ENCODE measurements around the gene CRABP1. TPM values are rescaled to one million over a fixed set of nuclear protein-coding genes. Genes with fewer than 3 reads are reported as not detected.

Gene CRABP1
- total and polyA plus RNA-seq, 10 of the 15 experiments (the other 5 are each of a cell fraction or from before 2014, with no cell fraction given) = 0.21 to 0.41 TPM; not detected in 8

DNA sequence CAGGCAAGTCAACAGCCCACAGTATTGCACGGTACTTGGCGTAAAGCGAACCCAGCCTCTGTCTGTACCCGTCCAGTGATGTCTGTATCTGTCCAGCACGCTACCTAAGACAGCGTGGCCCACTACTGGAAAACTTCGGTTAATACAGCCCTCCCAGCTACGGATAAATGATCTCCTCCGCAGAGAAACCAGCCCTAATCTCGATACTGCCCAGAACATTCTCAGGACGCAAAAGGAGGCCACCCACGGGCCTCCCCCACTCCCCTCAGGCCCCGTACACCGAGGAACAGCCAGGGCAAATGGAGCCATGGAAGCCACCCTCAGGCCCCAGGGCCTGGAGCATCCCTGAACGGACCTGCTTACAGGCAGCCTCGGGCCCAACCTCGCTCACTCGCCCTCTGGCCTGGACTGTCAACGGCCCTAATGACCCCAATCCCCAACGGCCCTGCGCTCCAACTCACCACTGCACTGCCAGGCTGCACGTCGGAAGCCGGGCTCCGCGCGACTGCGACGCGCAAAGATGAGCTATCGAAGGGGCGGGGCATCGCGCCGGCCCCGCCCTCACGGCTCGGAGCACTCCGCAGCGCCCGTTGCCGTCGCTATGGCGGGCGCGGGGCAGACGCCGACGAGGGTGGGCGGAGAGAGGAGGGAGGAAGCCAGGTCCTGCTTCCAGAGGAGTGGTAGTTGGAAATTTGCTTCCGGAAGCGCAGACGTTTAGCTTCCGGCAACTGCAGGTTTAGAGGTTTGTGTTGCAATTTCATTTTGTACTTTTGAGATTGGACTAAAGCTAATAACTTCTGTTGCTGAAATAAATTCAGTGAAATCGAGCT is 40.8 kb upstream of the CRABP1 start, which contains the start of gene SKIC8 (continued):
- TF ChIP-seq NFIC (IDR thresholded peaks at IDR 0.05; ENCODE audit: low read depth, low read length) (no peak), POLR2AphosphoS5 (IDR thresholded peaks at IDR 0.05; ENCODE audit: low read length) (peak; percentile 94), LARP7 (IDR thresholded peaks at IDR 0.05) (peak; percentile 86), NFYA (IDR thresholded peaks at IDR 0.05; ENCODE audit: borderline replicate concordance, low read depth, low read length) (no peak), NBN (IDR thresholded peaks at IDR 0.05) (peak; percentile 81), POLR2A (IDR thresholded peaks at IDR 0.05; ENCODE audit: low read depth, low read length) (peak; percentile 99), SREBF2 (IDR thresholded peaks at IDR 0.05; ENCODE audit: low read length) (no peak), ZBED1 (IDR thresholded peaks at IDR 0.05; ENCODE audit: borderline replicate concordance) (no peak), KAT2A (conservative IDR thresholded peaks at IDR 0.05; ENCODE audit: control insufficient read depth, low read depth, low read length) (no peak), SMAD1 (IDR thresholded peaks at IDR 0.05; ENCODE audit: low read depth, partially characterized antibody) (no peak), TAF1 (IDR thresholded peaks at IDR 0.05; ENCODE audit: borderline replicate concordance, low read depth, low read length) (peak; percentile 85; the same call in 1 of the 2 replicates), CREM (IDR thresholded peaks at IDR 0.05; ENCODE audit: low read depth) (peak; percentile 98), IKZF1 (conservative IDR thresholded peaks at IDR 0.05) (peak; percentile 94), SUZ12 (IDR thresholded peaks at IDR 0.05; ENCODE audit: unreplicated experiment) (no peak), CEBPB (IDR thresholded peaks at IDR 0.05; ENCODE audit: borderline replicate concordance in 1 of 2, low read depth in 2 of 2, low read length in 2 of 2) (no peak)
- TF ChIP-seq, protein P1, sequence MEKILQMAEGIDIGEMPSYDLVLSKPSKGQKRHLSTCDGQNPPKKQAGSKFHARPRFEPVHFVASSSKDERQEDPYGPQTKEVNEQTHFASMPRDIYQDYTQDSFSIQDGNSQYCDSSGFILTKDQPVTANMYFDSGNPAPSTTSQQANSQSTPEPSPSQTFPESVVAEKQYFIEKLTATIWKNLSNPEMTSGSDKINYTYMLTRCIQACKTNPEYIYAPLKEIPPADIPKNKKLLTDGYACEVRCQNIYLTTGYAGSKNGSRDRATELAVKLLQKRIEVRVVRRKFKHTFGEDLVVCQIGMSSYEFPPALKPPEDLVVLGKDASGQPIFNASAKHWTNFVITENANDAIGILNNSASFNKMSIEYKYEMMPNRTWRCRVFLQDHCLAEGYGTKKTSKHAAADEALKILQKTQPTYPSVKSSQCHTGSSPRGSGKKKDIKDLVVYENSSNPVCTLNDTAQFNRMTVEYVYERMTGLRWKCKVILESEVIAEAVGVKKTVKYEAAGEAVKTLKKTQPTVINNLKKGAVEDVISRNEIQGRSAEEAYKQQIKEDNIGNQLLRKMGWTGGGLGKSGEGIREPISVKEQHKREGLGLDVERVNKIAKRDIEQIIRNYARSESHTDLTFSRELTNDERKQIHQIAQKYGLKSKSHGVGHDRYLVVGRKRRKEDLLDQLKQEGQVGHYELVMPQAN (conservative IDR thresholded peaks at IDR 0.05) = peak; percentile 96
- TF ChIP-seq, protein P2, sequence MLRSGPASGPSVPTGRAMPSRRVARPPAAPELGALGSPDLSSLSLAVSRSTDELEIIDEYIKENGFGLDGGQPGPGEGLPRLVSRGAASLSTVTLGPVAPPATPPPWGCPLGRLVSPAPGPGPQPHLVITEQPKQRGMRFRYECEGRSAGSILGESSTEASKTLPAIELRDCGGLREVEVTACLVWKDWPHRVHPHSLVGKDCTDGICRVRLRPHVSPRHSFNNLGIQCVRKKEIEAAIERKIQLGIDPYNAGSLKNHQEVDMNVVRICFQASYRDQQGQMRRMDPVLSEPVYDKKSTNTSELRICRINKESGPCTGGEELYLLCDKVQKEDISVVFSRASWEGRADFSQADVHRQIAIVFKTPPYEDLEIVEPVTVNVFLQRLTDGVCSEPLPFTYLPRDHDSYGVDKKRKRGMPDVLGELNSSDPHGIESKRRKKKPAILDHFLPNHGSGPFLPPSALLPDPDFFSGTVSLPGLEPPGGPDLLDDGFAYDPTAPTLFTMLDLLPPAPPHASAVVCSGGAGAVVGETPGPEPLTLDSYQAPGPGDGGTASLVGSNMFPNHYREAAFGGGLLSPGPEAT (IDR thresholded peaks at IDR 0.05; ENCODE audit: low read depth) = peak; percentile 88
- TF ChIP-seq, protein P3, sequence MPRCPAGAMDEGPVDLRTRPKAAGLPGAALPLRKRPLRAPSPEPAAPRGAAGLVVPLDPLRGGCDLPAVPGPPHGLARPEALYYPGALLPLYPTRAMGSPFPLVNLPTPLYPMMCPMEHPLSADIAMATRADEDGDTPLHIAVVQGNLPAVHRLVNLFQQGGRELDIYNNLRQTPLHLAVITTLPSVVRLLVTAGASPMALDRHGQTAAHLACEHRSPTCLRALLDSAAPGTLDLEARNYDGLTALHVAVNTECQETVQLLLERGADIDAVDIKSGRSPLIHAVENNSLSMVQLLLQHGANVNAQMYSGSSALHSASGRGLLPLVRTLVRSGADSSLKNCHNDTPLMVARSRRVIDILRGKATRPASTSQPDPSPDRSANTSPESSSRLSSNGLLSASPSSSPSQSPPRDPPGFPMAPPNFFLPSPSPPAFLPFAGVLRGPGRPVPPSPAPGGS (IDR thresholded peaks at IDR 0.05; ENCODE audit: borderline replicate concordance, insufficient read depth, low read depth, low read length, poor library complexity, severe bottlenecking) = no peak
- TF ChIP-seq, protein P4, sequence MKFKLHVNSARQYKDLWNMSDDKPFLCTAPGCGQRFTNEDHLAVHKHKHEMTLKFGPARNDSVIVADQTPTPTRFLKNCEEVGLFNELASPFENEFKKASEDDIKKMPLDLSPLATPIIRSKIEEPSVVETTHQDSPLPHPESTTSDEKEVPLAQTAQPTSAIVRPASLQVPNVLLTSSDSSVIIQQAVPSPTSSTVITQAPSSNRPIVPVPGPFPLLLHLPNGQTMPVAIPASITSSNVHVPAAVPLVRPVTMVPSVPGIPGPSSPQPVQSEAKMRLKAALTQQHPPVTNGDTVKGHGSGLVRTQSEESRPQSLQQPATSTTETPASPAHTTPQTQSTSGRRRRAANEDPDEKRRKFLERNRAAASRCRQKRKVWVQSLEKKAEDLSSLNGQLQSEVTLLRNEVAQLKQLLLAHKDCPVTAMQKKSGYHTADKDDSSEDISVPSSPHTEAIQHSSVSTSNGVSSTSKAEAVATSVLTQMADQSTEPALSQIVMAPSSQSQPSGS (IDR thresholded peaks at IDR 0.05; ENCODE audit: low read length) = no peak
- TF ChIP-seq, protein P5, sequence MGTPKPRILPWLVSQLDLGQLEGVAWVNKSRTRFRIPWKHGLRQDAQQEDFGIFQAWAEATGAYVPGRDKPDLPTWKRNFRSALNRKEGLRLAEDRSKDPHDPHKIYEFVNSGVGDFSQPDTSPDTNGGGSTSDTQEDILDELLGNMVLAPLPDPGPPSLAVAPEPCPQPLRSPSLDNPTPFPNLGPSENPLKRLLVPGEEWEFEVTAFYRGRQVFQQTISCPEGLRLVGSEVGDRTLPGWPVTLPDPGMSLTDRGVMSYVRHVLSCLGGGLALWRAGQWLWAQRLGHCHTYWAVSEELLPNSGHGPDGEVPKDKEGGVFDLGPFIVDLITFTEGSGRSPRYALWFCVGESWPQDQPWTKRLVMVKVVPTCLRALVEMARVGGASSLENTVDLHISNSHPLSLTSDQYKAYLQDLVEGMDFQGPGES (IDR thresholded peaks at IDR 0.05) = no peak

All from GM12878 (cell line).